ENCODE data around the gene EHHADH.

Gene EHHADH

GRCh38 chr3:185145511-185145910, 108.3 kb downstream of the EHHADH start:
- no peak for DNase-seq (ENCODE audit: low read depth in 2 of 2)

GRCh38 chr3:185144784-185145183, 109.1 kb downstream of the EHHADH start:
- DNase-seq (ENCODE audit: low read depth in 2 of 2), result no peak
